ENCODE data around the gene MORC4.

The MORC4 gene

DNA sequence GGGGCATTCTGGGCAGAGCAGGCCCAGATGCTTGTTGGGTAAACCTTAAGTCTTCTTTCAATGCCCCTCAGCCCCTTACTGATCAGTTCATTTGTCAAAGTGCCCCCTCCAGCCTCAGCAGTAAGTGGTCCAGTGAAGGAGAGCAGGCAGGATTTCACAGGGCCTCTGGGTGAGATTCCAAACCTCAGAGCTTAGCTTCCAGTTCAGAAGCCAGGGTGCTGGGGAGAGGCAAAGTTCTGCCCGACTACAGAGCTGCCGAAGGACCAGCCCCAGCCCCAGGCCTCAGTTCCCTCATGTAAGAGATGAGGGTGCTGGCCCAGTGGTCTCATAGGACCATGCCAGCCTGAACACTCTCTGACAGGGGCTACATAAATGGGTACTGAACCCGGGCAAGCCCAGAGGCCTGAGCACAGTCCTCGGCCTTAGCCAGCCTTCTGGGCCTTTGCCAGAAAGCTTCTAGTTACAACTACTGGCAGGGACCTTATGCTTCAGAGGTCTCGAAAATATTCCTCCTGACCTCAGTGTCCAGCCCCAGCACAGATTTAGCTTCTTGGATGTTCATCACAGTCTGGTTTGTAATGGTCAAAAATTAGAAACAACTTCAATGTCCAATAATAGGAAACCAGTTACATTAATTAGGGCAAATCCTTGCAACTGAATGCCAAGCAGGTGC is 96.0 kb downstream of the MORC4 start:
- no peaks in the 10 kb centered on the region for H3K9me3 ChIP-seq (ENCODE audit: control insufficient read depth, low read depth, low read length)
- no peaks in the 10 kb centered on the region for H3K27me3 ChIP-seq (ENCODE audit: control insufficient read depth, insufficient read depth, low read length)
- H3K4me3 ChIP-seq (ENCODE audit: low read length) = no peak overlapping the region
- no peaks in the 10 kb centered on the region for H3K4me1 ChIP-seq (ENCODE audit: control insufficient read depth, low read depth, low read length)
- no peak overlapping the region for H3K9ac ChIP-seq (ENCODE audit: low read length)
- H3K27ac ChIP-seq (ENCODE audit: low read length) = no peak overlapping the region
- no peaks in the 10 kb centered on the region for H3K36me3 ChIP-seq (ENCODE audit: control insufficient read depth, low read depth, low read length)

DNA sequence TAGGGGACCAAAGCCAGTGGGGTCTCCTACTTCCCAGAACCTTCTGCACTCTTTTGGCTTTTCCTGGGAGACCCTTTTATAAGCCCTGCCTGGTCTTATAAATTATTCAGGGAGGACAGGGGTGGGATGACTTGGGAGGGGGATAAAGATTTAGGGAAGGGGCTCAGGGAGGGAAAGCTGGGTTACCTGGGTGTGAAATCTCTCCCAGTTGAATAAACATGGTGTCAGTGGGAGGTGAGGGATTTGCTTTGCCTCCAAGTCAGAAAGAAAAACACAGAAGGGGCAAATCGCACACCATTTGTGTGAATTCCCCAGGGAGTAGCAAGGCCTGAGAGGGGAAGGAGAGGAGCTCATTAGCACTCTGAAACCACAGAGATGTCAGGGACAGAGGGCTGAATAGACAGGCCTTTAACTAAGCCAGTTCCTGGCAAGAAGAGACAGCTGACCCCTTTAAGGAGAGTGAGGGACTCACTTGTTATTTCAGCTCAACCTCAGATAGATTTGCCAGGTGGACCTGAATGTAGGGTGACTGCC is 96.7 kb downstream of the MORC4 start, which contains the start of gene RIPPLY1:
TSS of gene RIPPLY1 (minus strand) at position 51 of the 534 bp plus-strand sequence. CDS start 54 bp downstream, outside the sequence.
- H3K4me1 ChIP-seq (ENCODE audit: control insufficient read depth, low read depth, low read length) = no peaks in the 10 kb centered on the region
- H3K9me3 ChIP-seq (ENCODE audit: control insufficient read depth, low read depth, low read length) = no peaks in the 10 kb centered on the region
- no peaks in the 10 kb centered on the region for H3K36me3 ChIP-seq (ENCODE audit: control insufficient read depth, low read depth, low read length)
- no peaks in the 10 kb centered on the region for H3K27me3 ChIP-seq (ENCODE audit: control insufficient read depth, insufficient read depth, low read length)
- no peak within 1 kb of the TSS for H3K4me3 ChIP-seq (ENCODE audit: low read length)
- no peak within 1 kb of the TSS for H3K27ac ChIP-seq (ENCODE audit: low read length)
- H3K9ac ChIP-seq (ENCODE audit: low read length) = no peak within 1 kb of the TSS

DNA sequence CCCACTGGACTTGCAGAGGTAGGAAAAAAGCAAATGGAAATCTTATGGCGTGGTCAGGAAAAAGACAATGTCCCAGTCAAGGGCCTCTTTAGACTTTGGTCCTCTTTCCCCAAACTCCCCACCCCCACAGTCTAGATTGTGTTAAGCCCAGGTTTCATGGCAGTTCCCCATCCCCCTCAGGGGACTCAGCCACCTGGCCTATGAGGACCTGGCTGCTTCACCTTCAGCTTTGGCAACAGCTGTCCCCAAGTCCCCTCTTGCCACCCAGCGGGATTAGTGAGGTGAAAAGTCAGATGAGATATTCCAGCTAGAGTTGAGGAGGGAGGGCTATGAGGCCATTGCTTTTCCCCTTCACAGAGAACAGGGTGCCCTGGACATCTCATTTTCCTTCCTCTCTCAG is 97.3 kb downstream of the MORC4 start:
- H3K9ac ChIP-seq (ENCODE audit: low read length) = no peak overlapping the region
- H3K36me3 ChIP-seq (ENCODE audit: control insufficient read depth, low read depth, low read length) = no peaks in the 10 kb centered on the region
- no peak overlapping the region for H3K27ac ChIP-seq (ENCODE audit: low read length)
- H3K4me1 ChIP-seq (ENCODE audit: control insufficient read depth, low read depth, low read length) = no peaks in the 10 kb centered on the region
- no peak overlapping the region for H3K4me3 ChIP-seq (ENCODE audit: low read length)
- H3K27me3 ChIP-seq (ENCODE audit: control insufficient read depth, insufficient read depth, low read length) = no peaks in the 10 kb centered on the region
- no peaks in the 10 kb centered on the region for H3K9me3 ChIP-seq (ENCODE audit: control insufficient read depth, low read depth, low read length)

DNA sequence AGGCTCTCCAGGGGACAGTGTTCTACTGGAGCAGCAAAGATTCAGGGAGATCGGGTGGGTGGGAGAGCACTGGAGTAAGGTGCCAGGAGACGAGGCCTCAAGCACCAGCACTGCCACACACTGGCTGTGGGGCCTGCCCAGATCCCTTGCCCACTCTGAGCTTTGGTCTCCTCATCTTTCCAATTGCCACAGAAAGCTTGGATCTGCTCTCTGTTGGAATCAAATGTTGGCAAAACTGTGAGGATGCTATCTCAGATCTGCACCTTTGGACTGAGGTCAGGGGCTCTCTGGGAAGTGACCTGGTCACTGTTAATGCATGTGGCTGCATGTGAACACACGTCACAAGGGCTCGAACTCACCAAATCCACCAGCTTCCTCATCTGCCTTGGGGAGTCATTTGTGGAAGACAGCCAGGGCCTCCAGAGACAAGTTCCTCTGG is 98.2 kb downstream of the MORC4 start:
- Histone ChIP-seq H3K4me3 (ENCODE audit: low read length) (no peak overlapping the region), H3K27ac (ENCODE audit: low read length) (no peak overlapping the region), H3K27me3 (ENCODE audit: control insufficient read depth, insufficient read depth, low read length) (no peaks in the 10 kb centered on the region), H3K9me3 (ENCODE audit: control insufficient read depth, low read depth, low read length) (no peaks in the 10 kb centered on the region), H3K9ac (ENCODE audit: low read length) (no peak overlapping the region), H3K4me1 (ENCODE audit: control insufficient read depth, low read depth, low read length) (no peaks in the 10 kb centered on the region), H3K36me3 (ENCODE audit: control insufficient read depth, low read depth, low read length) (no peaks in the 10 kb centered on the region)

DNA sequence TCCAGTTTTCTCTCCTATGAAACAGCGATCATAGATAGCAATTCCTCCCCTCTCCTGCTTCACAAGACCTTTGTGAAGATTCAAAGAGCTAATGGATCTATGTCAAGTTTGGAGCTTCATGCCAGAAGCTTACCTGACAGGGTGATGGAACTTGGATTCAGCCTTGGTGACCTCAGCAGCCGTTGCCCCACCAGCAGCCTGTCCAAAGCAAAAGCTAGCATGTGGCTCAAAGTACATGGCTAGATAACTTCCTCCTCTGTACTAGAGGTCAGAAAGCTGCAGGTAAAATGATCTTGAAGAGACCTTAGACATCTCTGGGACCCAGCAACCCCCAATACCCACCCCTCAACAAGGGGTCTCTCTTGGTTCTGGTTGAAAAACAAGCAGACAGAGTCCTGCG is 98.7 kb downstream of the MORC4 start:
- Histone ChIP-seq H3K27me3 (ENCODE audit: control insufficient read depth, insufficient read depth, low read length) (no peaks in the 10 kb centered on the region), H3K36me3 (ENCODE audit: control insufficient read depth, low read depth, low read length) (no peaks in the 10 kb centered on the region), H3K4me1 (ENCODE audit: control insufficient read depth, low read depth, low read length) (no peaks in the 10 kb centered on the region), H3K9ac (ENCODE audit: low read length) (no peak overlapping the region), H3K27ac (ENCODE audit: low read length) (no peak overlapping the region), H3K4me3 (ENCODE audit: low read length) (no peak overlapping the region), H3K9me3 (ENCODE audit: control insufficient read depth, low read depth, low read length) (no peaks in the 10 kb centered on the region)

DNA sequence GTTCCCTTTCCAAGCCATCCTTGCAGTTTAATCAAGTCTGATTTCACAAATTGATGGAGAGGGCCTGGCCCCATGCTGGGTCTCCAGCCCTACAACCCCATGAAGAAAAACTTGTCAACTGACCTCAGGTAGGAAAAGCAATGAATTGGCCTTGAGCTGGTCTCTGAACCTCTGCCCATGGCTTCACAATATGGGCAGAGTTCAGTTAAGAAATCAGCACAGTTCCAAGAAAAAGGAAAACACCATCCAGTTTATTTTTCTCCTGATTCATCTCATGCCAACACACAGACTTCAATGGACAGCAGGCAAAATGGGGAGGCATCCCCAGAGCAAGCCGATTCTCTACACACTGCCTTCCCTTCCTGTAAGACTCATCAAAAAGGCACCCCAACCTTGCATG is 100.2 kb downstream of the MORC4 start:
- H3K27me3 ChIP-seq (ENCODE audit: control insufficient read depth, insufficient read depth, low read length) = no peaks in the 10 kb centered on the region
- no peak overlapping the region for H3K9ac ChIP-seq (ENCODE audit: low read length)
- no peak overlapping the region for H3K4me3 ChIP-seq (ENCODE audit: low read length)
- H3K4me1 ChIP-seq (ENCODE audit: control insufficient read depth, low read depth, low read length) = no peaks in the 10 kb centered on the region
- H3K9me3 ChIP-seq (ENCODE audit: control insufficient read depth, low read depth, low read length) = no peaks in the 10 kb centered on the region
- no peaks in the 10 kb centered on the region for H3K36me3 ChIP-seq (ENCODE audit: control insufficient read depth, low read depth, low read length)
- H3K27ac ChIP-seq (ENCODE audit: low read length) = no peak overlapping the region

DNA sequence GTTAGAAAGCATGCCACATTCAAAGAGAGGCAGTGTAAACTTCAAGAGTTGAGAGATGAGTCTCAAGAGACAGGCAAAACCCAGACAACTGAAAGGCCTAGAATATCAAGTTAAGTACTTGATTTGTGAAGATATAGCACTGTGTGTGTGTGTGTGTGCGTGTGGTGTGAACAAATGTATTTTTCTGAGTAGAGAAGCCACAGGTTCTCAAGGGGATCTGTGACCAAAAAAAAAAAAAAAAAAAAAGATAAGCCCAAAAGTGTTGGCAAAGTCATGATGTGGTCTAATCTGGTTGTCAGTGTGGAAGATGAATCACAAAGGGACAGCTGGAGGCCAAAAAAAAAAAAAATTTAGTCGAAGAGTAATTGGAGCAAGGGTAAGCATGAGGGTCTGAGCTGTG is 100.7 kb downstream of the MORC4 start:
- Histone ChIP-seq H3K36me3 (ENCODE audit: control insufficient read depth, low read depth, low read length) (no peaks in the 10 kb centered on the region), H3K27ac (ENCODE audit: low read length) (no peak overlapping the region), H3K9me3 (ENCODE audit: control insufficient read depth, low read depth, low read length) (no peaks in the 10 kb centered on the region), H3K4me1 (ENCODE audit: control insufficient read depth, low read depth, low read length) (no peaks in the 10 kb centered on the region), H3K4me3 (ENCODE audit: low read length) (no peak overlapping the region), H3K27me3 (ENCODE audit: control insufficient read depth, insufficient read depth, low read length) (no peaks in the 10 kb centered on the region), H3K9ac (ENCODE audit: low read length) (no peak overlapping the region)

DNA sequence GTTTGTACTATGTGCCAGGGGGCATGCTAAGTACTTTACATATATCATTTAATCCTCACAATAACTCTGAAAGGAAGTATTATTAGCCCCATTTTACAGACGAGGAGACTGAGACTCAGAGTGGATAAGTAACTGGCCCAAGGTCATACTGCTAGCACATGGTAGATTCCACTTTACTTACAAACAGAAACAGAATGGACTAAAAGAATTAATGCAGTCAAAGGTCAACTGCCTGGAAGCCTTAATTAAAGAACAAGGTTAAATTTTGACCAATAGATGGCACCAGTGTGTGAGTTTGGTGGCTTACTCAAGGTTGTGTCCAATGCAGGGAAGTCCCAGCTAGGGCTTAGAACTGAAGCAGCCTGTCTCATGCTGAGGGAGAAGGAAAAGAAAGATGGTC is 101.5 kb downstream of the MORC4 start:
- H3K4me3 ChIP-seq (ENCODE audit: low read length) = no peak overlapping the region

DNA sequence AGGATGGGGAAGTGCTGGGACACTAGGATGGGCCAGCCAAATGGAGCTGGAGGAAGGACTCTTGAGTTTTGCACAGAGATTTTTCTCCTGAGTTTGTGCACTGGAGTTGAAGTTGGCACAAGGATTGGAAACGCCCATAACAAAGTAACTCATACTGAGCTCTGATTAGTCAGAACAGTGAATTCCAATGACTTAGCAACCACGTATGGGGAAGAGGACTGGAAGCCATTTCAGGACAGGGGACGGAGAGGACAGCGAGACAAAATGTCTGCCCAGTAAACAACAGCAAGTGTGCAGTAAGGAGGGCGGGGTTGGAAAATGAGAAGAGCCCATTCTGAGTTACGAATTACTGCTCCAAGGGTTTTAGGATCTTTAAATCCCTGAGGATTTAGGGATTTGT is 102.8 kb downstream of the MORC4 start:
- H3K4me1 ChIP-seq (ENCODE audit: control insufficient read depth, low read depth, low read length) = no peaks in the 10 kb centered on the region
- H3K36me3 ChIP-seq (ENCODE audit: control insufficient read depth, low read depth, low read length) = no peaks in the 10 kb centered on the region
- no peak overlapping the region for H3K4me3 ChIP-seq (ENCODE audit: low read length)
- H3K9ac ChIP-seq (ENCODE audit: low read length) = no peak overlapping the region
- no peaks in the 10 kb centered on the region for H3K9me3 ChIP-seq (ENCODE audit: control insufficient read depth, low read depth, low read length)
- H3K27ac ChIP-seq (ENCODE audit: low read length) = no peak overlapping the region
- no peaks in the 10 kb centered on the region for H3K27me3 ChIP-seq (ENCODE audit: control insufficient read depth, insufficient read depth, low read length)

More for the DNA sequence above, 101.5 kb downstream of the MORC4 start:
- Histone ChIP-seq H3K9ac (ENCODE audit: low read length) (no peak overlapping the region), H3K4me1 (ENCODE audit: control insufficient read depth, low read depth, low read length) (no peaks in the 10 kb centered on the region), H3K36me3 (ENCODE audit: control insufficient read depth, low read depth, low read length) (no peaks in the 10 kb centered on the region), H3K27ac (ENCODE audit: low read length) (no peak overlapping the region), H3K27me3 (ENCODE audit: control insufficient read depth, insufficient read depth, low read length) (no peaks in the 10 kb centered on the region), H3K9me3 (ENCODE audit: control insufficient read depth, low read depth, low read length) (no peaks in the 10 kb centered on the region)

DNA sequence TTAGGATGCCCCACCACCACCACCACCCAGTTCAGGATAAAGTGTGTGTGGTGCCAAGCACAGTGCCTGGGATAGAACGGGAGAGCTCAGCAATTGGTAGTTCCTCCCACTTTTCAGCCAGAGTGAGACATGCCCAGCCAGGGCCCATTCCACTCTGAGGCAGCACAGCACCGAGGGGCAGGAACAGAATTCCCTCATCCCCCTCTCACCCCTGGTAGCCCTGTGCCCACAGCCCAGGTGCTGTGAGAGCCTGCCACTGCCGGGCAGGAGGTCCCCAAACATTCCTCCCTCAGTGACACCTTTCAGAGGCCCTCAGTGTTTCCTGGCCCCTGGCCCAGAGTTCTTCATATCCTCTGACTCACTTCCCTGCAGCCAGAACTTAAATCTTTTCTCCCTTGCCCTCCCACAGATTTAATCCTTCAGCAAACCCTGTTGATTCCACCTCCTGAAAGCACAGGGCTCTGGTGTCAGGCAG is 105.0 kb downstream of the MORC4 start:
- Histone ChIP-seq H3K4me3 (ENCODE audit: low read length) (no peak overlapping the region), H3K27ac (ENCODE audit: low read length) (no peak overlapping the region), H3K4me1 (ENCODE audit: control insufficient read depth, low read depth, low read length) (no peaks in the 10 kb centered on the region), H3K9me3 (ENCODE audit: control insufficient read depth, low read depth, low read length) (no peaks in the 10 kb centered on the region), H3K9ac (ENCODE audit: low read length) (no peak overlapping the region), H3K27me3 (ENCODE audit: control insufficient read depth, insufficient read depth, low read length) (no peaks in the 10 kb centered on the region), H3K36me3 (ENCODE audit: control insufficient read depth, low read depth, low read length) (no peaks in the 10 kb centered on the region)

DNA sequence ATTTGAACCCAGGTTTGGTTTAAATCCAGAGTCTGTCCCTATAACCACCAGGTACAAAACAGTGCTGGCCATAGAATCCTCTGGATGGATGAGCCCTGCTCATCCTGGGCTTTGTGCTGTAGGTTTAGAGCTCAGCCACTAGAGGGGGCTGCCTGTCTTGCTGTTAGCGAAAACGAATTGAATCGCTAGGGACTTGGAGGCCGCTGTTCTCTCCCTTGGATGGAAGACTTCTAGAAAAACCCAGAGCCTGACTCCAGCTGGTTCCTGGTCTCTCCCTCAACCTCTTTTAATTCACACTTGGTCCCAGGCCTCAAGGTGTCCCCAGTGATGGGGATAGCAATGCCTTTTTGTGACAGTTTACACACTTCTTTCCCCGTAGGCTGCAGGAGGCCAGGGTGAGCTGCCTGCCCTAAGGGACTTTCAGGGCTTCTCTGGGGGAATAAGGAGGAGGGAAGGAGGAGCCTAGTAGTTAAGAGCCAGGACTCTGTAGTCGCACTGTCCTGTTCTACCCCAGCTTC is 105.6 kb downstream of the MORC4 start:
- Histone ChIP-seq H3K27ac (ENCODE audit: low read length) (no peak overlapping the region), H3K9me3 (ENCODE audit: control insufficient read depth, low read depth, low read length) (no peaks in the 10 kb centered on the region), H3K36me3 (ENCODE audit: control insufficient read depth, low read depth, low read length) (no peaks in the 10 kb centered on the region), H3K4me1 (ENCODE audit: control insufficient read depth, low read depth, low read length) (no peaks in the 10 kb centered on the region), H3K9ac (ENCODE audit: low read length) (no peak overlapping the region), H3K27me3 (ENCODE audit: control insufficient read depth, insufficient read depth, low read length) (no peaks in the 10 kb centered on the region), H3K4me3 (ENCODE audit: low read length) (no peak overlapping the region)
